Measurements from ENCODE around the gene CROCC.
A peak's percentile ranks its signal among the peaks of the same experiment; 100 is the strongest.
"Not testable (repeated sequence)": the region's sequence is repeated elsewhere in the genome, so short reads cannot be mapped to it uniquely, and the experiment has no call there.

Gene CROCC

DNA sequence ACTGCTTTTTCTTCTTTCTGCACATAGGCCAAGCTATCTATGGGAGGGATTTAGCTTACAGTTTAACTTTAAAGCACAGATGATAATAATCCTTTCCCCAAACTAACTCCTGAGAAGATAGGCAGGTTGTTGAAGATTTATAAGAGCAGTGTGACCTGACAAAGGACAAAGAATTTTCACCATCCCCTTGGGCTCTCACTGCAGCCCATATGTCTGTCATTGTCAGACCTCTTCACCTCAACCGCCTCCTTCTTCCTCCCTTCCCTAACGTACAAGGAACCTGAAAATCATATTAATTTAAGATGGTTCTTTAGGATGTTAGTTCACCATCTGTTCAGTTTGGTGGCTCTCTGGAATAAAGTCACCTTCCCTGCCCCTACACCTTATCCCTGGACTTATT is 21.0 kb upstream of the CROCC start:
- DNase-seq (ENCODE audit: extremely low spot score): no peak
- ChIA-PET CTCF (no interaction called here), POLR2A (no interaction called here)
- TF ChIP-seq, protein P1, sequence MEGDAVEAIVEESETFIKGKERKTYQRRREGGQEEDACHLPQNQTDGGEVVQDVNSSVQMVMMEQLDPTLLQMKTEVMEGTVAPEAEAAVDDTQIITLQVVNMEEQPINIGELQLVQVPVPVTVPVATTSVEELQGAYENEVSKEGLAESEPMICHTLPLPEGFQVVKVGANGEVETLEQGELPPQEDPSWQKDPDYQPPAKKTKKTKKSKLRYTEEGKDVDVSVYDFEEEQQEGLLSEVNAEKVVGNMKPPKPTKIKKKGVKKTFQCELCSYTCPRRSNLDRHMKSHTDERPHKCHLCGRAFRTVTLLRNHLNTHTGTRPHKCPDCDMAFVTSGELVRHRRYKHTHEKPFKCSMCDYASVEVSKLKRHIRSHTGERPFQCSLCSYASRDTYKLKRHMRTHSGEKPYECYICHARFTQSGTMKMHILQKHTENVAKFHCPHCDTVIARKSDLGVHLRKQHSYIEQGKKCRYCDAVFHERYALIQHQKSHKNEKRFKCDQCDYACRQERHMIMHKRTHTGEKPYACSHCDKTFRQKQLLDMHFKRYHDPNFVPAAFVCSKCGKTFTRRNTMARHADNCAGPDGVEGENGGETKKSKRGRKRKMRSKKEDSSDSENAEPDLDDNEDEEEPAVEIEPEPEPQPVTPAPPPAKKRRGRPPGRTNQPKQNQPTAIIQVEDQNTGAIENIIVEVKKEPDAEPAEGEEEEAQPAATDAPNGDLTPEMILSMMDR (IDR thresholded peaks at IDR 0.05; ENCODE audit: control extremely low read depth, extremely low read depth, low read depth, missing control alignments): peak; percentile 12

GRCh38 chr1:16901371-16901770 is 20.4 kb upstream of the CROCC start:
- DNase-seq (ENCODE audit: extremely low spot score); POLR2A ChIA-PET: not testable (repeated sequence)
- CTCF ChIA-PET: interaction anchor here (1.1 kb wide), 1 partner anchor 192 kb away, joined by 3 read pairs; no protein-coding TSS in a partner anchor

GRCh38 chr1:16903054-16903453 is 18.7 kb upstream of the CROCC start:
- ChIA-PET CTCF (no interaction called here), POLR2A (no interaction called here)
- no peak for DNase-seq (ENCODE audit: extremely low spot score)
- TF ChIP-seq, protein P1 (IDR thresholded peaks at IDR 0.05; ENCODE audit: control extremely low read depth, extremely low read depth, low read depth, missing control alignments): no peak

DNA sequence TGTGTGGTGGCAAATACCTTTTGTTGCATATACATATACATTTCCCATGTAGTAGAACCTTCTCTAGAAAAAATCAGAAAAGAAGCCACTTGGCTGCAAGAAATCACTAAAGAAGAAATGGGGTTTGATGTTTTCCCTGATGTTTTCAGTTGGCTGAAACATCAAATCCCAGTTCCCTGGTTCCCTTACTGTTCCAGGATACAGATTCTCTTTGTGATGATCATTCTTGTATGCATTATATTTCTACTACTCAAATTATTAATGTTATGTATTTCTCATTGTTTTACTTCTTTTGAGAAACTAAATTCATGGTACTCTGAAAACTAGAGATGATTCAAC is 18.3 kb upstream of the CROCC start:
- ChIA-PET CTCF (no interaction called here), POLR2A (no interaction called here)
- TF ChIP-seq, protein P1 (IDR thresholded peaks at IDR 0.05; ENCODE audit: control extremely low read depth, extremely low read depth, low read depth, missing control alignments): no peak

DNA sequence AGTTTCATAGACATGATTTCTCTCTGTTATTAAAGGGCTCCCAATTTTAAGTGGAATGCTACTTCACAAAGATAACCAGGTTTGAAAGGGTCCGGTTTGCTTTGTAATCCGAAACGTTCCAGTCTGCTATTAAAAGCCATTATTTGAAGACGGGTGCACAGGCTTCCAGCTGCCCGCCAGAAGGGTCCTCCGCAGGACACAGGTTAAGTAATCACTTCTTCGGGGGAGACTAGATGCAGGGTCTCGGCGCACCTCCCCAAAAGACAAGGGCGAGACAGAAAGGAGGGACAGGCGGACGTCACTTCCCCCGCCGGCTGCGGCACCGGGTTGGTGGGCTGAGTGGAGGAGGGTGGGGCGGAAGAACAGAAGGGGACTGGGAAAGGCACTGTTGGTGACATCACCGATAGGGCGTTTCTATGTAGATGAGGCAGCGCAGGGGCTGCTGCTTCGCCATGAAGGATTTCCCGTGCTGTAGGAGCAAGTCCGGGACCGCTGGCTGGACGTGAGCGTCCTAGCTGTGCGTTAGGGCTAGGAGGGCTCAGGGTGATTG is 17.1 kb upstream of the CROCC start:
- CTCF ChIA-PET: no interaction called here
- POLR2A ChIA-PET: interaction anchor here (0.6 to 3.5 kb wide), 7 partner anchors 8 to 557 kb away, joined by 3 to 52 read pairs (median 5); partner anchors contain the start of gene RNU1-2

More for the DNA sequence above, 18.3 kb upstream of the CROCC start:
- no peak for DNase-seq (ENCODE audit: extremely low spot score)

DNA sequence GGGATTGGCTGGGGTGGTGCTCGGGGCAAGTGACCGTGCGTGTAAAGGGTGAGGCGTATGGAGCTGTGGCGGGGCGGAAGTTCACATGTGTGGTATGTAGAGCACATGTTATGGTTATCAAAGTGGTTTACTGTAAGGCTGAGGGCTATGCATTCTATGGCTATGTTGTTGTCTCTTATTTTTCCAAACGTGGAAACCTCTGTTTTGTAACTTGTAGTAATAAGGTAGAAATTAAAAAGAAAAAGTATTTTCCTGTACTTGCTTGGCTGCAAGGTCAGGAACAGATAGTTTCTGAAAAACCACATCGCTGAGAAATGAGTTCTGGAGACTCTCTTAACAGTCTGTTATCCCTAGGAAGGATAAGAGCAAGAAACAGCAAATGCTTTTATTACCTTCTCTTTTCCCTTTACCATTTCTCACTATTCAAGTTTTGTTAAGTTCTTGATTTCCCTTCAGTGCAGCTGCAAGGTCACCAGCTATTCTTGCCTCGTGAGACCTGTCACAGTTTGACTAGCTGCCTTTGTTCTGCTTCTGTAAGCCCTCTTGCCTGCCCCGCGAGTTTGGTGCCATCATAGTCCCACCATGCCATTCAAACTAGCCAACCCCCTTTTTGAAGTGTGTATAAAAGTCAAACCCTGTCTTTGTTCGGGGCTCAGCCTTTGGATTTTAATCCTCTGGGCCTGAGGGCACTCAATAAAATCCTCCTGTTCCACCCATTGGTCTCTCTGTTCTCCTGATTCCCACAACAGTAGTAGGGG is 16.4 kb upstream of the CROCC start:
- ChIA-PET CTCF (interaction anchor here (1.2 kb wide), 1 partner anchor 285 kb away, joined by 3 read pairs; no protein-coding TSS in a partner anchor), POLR2A (interaction anchor here (0.6 to 3.5 kb wide), 12 partner anchors 9 to 557 kb away, joined by 3 to 52 read pairs (median 4); partner anchors contain the start of gene RNU1-2)
- TF ChIP-seq, protein P1 (IDR thresholded peaks at IDR 0.05; ENCODE audit: control extremely low read depth, extremely low read depth, low read depth, missing control alignments): no peak
- DNase-seq (ENCODE audit: extremely low spot score): peak; percentile 74

More for the DNA sequence above, 17.1 kb upstream of the CROCC start:
- DNase-seq (ENCODE audit: extremely low spot score): peak; percentile 97
- TF ChIP-seq, protein P1 (IDR thresholded peaks at IDR 0.05; ENCODE audit: control extremely low read depth, extremely low read depth, low read depth, missing control alignments): no peak

All from GM10248 (cell line).